ENCODE data around the gene TRAF3IP1. TPM values are rescaled to one million over a fixed set of nuclear protein-coding genes. Genes with fewer than 3 reads are reported as not detected.

The TRAF3IP1 gene
- total and polyA plus RNA-seq, 2 of the 13 experiments (the other 11 are each of a cell fraction or from before 2014, with no cell fraction given): 4.1 to 12.9 TPM

- TF ChIP-seq STAT6 (CRISPR knock-in tag; IDR thresholded peaks at IDR 0.05; ENCODE audit: borderline replicate concordance): no peak
- TF ChIP-seq FIP1L1 (IDR thresholded peaks at IDR 0.05; ENCODE audit: borderline replicate concordance, insufficient read depth, low read depth, low read length): no peak
- peak; percentile 61; the same call in 1 of the 2 replicates for TF ChIP-seq ZNF564 (CRISPR knock-in tag; IDR thresholded peaks at IDR 0.05)
- TF ChIP-seq ZBTB37 (CRISPR knock-in tag; IDR thresholded peaks at IDR 0.05): 0 out of 2 replicates have a peak, but pooled peaks have one; percentile 20
- 0 out of 2 replicates have a peak, but pooled peaks have one; percentile 12 for TF ChIP-seq E2F1 (CRISPR knock-in tag; IDR thresholded peaks at IDR 0.05)
- no peak for TF ChIP-seq GPBP1L1 (CRISPR knock-in tag; IDR thresholded peaks at IDR 0.05)
- 0 out of 2 replicates have a peak, but pooled peaks have one; percentile 42 for TF ChIP-seq ZNF547 (CRISPR knock-in tag; IDR thresholded peaks at IDR 0.05)
- no peak for TF ChIP-seq ZNF616 (CRISPR knock-in tag; IDR thresholded peaks at IDR 0.05; ENCODE audit: low read depth)
- TF ChIP-seq KLF16 (CRISPR knock-in tag; IDR thresholded peaks at IDR 0.05): 0 out of 4 replicates have a peak, but pooled peaks of 1 of the 2 experiments have one; percentile 28
- TF ChIP-seq ZNF672 (CRISPR knock-in tag; IDR thresholded peaks at IDR 0.05): no peak
- TF ChIP-seq FLYWCH1 (CRISPR knock-in tag; IDR thresholded peaks at IDR 0.05): no peak
- TF ChIP-seq SMAD1 (CRISPR knock-in tag; IDR thresholded peaks at IDR 0.05; ENCODE audit: borderline replicate concordance, low read depth): 0 out of 2 replicates have a peak, but pooled peaks have one; percentile 77
- no peak; the same call in 1 of the 2 replicates for TF ChIP-seq PRDM10 (CRISPR knock-in tag; IDR thresholded peaks at IDR 0.05; ENCODE audit: low read depth)
- no peak for TF ChIP-seq PAWR (CRISPR knock-in tag; IDR thresholded peaks at IDR 0.05; ENCODE audit: borderline replicate concordance)
- TF ChIP-seq ZNF776 (CRISPR knock-in tag; IDR thresholded peaks at IDR 0.05): no peak
- TF ChIP-seq ZNF788 (CRISPR knock-in tag; IDR thresholded peaks at IDR 0.05; ENCODE audit: borderline replicate concordance): peak; percentile 72; the same call in 1 of the 2 replicates
- peak; percentile 49; the same call in 1 of the 2 replicates for TF ChIP-seq ZNF225 (CRISPR knock-in tag; IDR thresholded peaks at IDR 0.05)
Measured at GRCh38 chr2:238441262-238442114, 121.2 kb downstream of the TRAF3IP1 start (continued).
